ENCODE results near the gene JAG1.
"Not testable (repeated sequence)": the region's sequence is repeated elsewhere in the genome, so short reads cannot be mapped to it uniquely, and the experiment has no call there.

The JAG1 gene

DNA sequence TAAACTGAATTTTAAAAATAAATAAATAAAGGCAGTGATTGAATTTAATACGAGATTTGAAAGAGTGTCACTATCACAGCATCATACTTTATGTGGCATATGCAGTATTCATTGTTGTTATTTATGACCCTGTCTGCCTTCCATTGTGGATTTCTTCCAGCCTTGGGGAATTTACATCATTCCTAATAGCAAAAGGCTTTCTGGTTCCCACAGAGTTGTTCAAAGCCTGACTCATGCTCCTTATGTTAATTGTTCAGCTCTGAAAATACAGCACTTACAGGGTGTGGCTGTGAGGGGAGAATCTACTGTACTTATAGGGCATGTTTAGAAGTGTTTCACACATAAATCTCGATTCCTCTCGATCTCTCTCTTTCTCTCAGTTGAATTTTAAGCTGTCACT lies 54.4 kb downstream of the JAG1 start:
- in situ Hi-C loops (cut with HindIII; ENCODE audit: low sequenced_read_pairs), result no loop called here

DNA sequence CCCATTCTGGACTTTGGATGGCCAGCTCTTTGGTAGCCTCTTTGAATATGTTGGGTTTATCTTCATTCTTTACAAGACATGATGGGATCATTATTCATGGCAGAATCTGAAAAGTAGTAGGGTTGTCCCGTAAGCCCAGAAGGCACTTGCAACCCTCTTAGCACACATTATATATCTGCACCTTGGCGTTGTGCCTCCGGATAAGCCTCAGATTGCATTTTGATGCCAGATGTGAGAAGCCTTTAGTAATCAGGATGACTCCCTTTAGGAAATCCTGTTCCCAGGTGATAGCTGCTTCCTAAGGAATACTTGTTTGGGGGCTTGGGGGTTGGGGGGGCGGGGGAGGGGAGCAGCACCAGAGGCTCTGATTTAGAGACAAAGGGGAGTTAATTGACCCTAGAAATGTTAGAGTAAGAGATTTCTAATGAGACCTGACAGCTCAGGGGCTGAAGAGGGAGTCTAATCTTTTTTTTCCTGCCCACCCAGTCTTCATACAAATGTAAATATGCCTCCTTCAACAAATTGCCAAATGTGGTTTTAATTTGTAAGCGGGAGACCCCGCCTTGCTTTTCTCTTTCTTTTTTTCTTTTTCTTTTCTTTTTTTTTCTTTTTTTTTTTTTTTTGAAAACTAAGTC lies 55.1 kb downstream of the JAG1 start:
- in situ Hi-C loops (cut with HindIII; ENCODE audit: low sequenced_read_pairs), result no loop called here

DNA sequence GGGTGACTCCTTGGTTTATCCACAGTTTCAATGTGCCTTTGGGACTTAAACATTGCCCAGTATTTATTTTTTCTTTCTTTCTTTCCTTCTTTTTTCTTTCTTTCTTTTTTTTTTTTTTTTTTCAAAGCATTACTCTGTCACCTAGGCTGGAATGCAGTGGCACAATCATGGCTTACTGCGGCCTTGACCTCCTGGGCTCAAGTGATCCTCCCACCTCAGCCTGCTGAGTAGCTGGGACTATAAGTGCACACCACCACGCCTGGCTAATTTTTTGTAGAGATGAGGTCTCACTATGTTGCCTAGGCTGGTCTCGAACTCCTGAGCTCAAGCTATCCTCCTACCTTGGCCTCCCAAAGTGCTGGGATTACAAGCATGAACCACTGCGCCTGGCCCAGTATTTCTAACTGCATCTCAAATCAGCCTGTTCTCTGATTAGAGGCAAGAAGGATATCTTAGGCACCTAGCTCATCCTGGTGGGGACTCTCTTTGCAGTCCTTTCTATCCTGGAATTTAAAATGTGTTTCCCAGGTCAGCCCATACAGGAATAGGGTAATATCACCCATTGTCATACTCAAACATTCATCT lies 56.2 kb downstream of the JAG1 start:
- in situ Hi-C loops (cut with HindIII; ENCODE audit: low sequenced_read_pairs), result not testable (repeated sequence)

DNA sequence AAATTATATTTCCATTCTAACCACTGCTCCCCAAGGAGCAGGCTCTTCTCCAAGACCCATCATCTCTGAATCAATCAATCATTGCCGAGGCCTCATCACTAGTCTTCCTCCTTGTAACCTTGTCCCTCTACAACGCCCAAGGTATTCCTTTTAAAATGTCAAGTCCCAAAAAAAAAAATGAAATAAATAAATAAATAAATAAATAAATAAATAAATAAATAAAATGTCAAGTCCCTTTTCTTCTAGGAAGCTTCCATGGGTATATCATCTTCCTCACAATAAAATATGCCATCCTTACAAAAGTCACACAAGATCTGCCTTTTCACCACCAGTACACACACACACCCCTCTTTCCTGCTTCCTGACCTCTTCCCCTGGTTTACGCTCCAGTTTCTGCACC lies 57.6 kb downstream of the JAG1 start:
- in situ Hi-C loops (cut with HindIII; ENCODE audit: low sequenced_read_pairs), result no loop called here

DNA sequence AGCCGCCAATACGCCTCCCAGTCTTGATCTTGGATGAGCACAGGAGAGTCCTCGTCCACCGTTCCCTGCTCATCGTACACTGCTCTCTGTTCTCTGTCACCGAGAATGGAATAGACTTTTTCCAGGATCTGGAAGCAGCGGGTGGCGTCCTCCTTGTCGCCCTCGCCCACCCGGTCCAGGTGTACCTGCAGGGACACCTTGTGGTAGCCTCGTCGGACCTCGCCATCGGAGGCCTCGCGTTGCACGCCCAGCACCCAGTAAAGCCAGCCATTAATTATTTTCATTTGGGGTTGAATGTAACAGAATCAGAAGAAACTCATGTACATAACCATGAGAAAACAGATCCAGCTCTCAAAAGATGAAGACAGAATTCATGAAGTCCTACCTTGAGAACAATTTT lies 59.9 kb downstream of the JAG1 start:
- in situ Hi-C loops (cut with HindIII; ENCODE audit: low sequenced_read_pairs), result no loop called here

DNA sequence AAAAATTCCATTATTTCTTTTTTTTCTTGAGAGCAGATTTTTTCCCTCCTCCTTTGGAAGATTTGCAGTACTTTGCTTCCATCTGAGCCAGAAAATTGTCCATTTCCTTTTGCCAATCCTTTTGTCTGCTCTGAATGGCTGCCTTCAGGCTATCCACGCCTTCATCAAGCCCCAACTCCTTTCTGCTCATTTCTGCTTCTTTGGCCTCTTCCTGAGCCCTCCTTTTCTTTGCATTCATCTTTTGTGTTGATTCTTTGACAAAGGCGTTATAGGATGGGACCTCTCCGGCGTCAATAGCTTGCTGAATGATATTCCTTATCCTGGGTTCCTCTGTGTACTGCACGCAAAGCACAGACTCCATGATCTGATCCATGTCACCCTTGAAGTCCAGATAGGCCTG lies 60.4 kb downstream of the JAG1 start:
- in situ Hi-C loops (cut with HindIII; ENCODE audit: low sequenced_read_pairs), result not testable (repeated sequence)

DNA sequence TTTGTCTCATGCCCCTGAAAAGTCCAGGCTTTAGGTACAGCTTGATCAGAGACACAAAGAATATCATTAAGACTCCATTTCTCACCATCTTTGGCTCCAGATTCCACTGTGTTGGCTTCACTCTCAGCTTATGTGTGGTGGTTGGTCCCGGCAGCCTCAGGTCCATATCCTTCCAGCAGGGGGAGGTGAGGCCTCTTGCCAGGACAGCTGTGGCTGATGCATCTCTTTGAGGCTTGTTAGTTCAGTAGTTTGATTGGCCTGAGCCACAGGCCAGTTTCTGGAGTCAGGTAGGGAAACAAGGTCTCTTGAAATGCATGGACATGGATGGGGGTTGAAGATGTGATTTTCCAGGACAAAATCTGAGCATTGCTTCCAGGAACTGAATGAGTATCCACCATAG lies 62.4 kb downstream of the JAG1 start:
- in situ Hi-C loops (cut with HindIII; ENCODE audit: low sequenced_read_pairs), result no loop called here

DNA sequence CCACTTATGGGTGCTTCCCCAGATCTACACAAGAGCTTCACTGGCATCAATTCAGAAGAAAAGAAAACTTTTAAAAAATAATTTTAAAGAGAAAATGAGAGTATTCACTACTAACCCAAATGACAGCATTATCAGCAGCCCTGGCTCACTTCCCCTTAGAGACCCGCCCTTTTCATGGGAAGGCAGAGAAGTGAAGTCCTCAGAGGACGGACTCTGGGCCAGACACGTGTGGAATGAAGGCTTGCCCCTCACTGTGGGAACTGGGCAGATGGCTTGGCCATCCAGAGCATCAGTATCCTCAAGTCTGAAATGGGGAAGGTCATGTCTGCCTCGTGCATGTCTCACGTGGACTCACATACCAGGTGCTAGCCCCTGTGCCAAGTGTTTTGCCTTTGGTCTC lies 63.5 kb downstream of the JAG1 start:
- in situ Hi-C loops (cut with HindIII; ENCODE audit: low sequenced_read_pairs), result no loop called here

DNA sequence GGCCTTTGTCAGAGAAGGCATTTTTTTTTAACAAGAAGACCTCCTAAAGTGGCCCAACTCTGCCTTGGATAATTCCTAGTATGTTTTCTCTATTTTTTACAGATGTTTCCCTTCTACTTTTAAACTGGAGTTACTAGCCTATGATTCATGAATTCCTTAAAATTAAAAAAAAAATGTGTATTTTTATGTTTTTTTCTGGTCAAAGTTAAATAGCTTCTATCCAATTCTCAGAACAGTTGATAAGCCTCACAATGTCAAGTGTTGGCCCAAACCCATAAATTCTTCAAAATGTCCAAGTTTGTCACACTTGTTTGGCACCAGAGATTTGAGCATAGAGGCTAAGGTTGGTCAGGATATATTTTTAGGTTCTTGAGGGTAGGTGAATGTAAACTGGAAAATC lies 64.0 kb downstream of the JAG1 start:
- in situ Hi-C loops (cut with HindIII; ENCODE audit: low sequenced_read_pairs), result no loop called here

DNA sequence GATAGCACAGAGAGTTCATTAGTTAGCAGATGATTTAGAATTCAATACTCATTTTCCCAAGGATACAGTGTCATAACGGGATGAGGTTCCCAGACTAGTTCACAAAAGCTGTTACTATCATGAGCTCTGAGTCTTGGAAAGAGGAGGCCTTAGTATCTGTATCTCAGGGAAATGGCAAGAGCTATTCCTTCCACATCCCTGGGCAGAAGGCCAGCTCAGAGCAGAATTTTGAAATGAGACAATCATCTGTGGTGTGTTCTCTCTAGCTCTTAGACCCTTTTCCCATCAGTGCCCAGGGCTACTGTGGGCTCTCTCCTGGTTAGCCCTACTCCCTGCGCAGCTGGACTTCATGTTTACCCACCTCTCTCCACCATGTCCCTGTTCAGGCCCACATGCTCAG lies 64.5 kb downstream of the JAG1 start:
- in situ Hi-C loops (cut with HindIII; ENCODE audit: low sequenced_read_pairs), result no loop called here

DNA sequence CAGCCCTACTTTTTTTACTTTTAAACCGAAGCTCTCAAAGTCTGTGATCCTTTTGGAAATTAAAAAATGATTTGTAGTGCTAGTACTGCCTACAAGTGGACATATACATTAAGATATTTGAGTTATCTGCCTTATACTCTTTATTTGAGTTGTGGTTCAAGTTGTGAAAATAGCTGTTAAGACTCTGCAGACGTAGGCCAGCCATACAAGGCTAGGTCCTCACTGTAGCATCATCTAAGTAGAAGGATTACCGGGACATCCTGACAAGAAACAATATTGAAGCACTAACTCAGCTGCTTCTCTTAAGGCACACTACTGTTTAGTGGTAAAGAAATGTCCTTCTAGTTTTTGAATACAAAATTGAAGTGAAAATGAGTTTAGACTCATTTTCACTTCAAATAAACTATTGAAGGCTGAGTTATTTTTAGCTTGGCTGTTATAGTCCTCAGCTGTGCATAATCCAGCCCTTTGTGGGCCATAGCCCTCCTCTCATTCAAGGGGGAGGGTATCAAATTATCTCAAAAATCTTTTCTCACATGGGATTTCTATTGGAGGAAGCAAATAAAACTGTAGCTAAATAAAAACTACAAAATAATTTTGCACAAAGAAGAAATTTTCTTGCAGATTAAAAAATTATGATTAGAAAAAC lies 68.1 kb downstream of the JAG1 start:
- in situ Hi-C loops (cut with HindIII; ENCODE audit: low sequenced_read_pairs), result no loop called here

DNA sequence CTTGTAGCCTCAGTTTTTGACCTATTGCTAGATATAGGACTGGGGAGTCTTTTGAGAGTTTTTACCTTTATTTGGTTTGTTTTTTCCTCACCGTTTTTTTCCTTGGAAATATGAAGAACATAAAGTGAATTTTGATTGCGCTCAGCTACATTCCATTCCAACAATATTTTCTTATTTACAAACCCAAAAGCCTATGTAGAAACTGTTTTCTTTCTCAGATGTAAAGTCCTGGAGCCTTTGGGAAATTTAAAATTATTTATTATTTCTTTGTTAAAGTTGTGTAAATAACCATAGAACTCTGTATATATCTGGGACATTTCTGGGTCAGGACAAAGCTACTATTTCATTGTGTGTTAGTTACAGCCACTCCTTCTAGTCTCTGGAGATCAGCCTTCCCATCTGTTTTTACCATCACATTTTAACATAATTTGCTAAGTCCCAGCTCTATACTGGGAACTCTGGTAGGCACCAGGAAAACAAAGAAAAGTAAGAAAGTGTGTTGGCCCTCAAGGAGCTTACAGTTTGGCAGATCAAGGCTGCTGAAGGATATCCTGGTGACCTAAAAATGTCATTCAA lies 68.8 kb downstream of the JAG1 start:
- in situ Hi-C loops (cut with HindIII; ENCODE audit: low sequenced_read_pairs), result no loop called here

DNA sequence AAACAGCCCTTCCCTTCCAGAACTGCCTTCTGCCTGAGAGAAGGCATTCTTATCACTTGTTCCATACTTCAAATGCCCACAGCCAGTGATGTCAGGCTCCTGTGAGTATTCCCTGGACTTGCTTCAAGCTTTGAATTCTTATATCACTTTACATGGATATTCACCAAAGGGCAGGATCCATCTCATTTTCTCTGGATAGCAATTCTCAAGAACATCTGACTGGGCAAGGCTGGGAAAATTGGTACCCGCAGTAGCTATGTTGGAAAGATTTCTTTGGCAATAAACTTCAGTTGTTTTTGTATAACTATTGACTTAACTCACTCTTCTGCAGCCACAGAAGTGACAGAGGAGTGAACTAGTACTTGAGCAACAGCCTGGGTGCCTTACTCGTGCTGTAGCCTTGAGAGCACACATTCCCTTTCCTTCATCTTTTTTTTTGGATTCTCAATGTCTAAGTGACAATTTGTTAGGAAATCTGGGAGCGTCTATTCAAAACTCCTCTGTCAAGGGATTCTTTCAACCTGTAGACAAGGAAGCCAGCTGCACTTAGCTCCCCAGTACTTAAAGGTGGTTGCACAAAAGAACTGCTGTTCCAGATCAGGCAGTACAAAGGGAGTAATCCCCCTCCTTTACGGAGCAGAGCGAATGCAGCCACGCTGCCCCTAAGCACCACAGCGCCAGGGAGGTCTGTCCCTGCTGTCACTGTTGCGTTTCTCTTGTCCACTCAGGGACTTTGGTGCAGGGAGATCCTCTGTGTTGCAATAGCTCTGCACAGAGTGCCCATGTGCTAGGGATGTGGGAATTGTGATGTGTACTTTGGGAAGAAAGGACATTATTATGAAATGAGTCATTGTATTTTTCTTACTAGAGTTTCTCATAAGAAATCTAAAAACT lies 69.6 kb downstream of the JAG1 start:
- in situ Hi-C loops (cut with HindIII; ENCODE audit: low sequenced_read_pairs), result no loop called here

DNA sequence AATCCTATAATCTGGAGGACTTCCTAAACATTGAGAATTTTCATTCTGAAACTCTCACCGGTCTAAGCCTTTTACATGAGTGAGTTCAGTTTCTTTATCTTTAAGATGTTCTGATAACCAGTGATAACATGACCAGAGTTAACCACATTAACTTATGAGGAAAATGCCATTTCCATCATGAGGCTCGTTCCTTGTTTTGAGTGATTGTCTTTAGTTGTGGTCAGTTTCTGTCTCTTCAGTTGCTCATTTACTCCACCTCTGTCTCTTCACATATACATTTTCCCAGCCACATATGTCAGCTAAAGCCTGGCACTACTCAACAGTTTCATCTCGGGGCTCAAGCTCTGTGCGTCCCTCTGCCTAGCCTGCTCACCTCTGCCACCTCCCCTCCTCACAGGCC lies 70.4 kb downstream of the JAG1 start:
- in situ Hi-C loops (cut with HindIII; ENCODE audit: low sequenced_read_pairs), result no loop called here

DNA sequence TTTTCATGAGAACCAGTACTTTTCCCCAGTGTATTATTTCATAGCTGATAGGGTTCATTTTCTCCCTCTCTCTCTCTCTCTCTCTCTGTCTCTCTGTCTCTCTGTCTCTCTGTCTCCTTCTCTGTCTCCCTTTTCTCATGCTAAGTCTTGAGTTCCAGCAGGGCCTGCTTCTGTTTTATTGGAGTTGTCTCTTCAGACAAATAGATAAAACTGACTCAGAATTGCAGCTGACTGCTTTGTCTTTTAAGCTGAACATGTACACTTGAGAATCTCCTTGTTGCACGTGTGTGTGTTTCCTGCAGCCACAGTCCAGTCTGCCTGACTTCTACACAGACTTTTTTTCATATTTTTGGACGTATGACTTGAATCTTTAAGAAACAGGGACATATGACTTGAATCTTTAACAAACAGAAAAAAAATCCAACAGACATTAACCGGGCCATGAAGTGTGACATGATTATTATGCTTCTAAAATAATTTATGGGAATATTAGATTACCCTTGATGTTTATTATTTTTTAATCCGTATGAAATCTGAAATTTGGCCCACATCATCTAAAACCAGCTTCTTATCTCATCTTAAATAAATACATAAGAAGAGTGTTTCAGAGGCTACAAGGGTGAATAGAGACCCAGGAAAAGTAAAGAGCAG lies 71.5 kb downstream of the JAG1 start:
- in situ Hi-C loops (cut with HindIII; ENCODE audit: low sequenced_read_pairs), result no loop called here

DNA sequence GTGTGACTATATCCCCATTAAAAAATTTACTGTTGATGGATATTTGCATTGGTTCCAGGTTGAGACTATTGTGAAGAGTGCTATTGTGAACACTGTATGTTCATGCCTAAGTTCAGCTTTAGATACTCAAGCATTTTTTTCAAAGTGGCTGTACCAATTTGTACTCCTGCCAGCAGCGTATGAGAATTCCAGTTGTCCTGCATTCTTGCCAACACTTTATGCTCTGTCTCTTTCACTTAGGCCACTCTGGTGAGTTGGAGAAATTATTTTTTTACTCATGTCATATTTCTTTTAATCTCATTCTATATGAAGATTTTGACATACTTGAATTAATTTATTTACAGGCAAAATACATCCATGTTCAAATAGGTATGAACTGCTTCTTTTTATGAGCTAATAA lies 76.2 kb downstream of the JAG1 start:
- in situ Hi-C loops (cut with HindIII; ENCODE audit: low sequenced_read_pairs), result no loop called here

DNA sequence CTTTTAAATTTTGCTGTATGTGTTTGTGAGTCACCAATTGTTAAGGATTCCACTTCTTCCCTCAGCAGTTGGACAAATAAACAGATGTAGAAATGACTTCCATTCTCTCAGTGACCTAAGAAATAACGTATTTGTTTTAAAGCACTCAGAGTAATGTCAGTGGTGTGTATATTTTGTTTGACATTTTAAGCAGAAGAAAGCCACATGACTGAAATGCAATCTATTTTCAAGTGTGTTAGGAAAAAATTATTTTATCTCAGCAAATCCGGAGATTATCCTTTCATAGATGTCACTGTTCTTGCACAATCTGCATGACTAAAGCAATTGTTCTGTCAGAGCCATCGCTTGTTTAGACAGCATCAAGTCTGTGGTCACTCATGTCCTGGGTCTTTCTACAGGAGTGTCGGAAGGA lies 77.1 kb downstream of the JAG1 start:
- in situ Hi-C loops (cut with HindIII; ENCODE audit: low sequenced_read_pairs), result no loop called here

DNA sequence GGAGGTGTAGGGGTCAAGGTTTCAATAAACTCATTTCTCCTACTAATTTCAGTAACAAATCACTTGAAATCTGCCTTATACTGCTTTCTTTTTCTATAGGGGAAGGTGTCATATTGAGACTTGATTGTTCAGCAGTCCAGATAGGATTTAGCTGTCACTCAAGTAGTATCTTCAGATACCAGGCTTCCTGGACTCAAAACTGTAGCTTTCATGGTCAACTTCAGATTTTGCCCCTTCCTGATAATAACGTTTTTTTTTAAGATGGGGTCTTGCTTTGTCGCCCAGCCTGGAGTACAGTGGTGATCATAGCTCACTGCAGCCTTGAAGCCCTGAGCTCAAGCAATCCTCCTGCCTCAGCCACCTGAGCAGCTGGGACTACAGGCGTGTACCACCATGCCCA lies 77.8 kb downstream of the JAG1 start:
- in situ Hi-C loops (cut with HindIII; ENCODE audit: low sequenced_read_pairs), result no loop called here

DNA sequence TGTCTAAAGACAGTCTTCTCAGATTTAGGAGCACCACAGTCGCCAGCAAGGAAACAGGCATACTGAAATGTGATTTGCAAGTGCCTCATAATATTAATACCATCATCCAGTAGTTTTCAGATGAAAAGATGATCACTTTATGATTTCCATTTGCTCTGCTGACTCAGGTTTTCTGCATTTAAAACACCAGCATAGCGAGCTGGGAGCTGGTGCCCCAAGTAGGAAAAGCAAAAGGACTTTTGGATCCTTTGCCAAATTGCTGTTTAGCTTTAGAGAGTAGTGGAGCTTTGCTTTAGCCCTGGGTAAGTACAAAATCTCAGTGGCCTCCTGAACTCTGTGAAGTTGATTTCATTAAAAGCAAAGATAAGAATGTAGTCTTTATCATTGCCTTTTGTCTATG lies 78.5 kb downstream of the JAG1 start:
- in situ Hi-C loops (cut with HindIII; ENCODE audit: low sequenced_read_pairs), result no loop called here

DNA sequence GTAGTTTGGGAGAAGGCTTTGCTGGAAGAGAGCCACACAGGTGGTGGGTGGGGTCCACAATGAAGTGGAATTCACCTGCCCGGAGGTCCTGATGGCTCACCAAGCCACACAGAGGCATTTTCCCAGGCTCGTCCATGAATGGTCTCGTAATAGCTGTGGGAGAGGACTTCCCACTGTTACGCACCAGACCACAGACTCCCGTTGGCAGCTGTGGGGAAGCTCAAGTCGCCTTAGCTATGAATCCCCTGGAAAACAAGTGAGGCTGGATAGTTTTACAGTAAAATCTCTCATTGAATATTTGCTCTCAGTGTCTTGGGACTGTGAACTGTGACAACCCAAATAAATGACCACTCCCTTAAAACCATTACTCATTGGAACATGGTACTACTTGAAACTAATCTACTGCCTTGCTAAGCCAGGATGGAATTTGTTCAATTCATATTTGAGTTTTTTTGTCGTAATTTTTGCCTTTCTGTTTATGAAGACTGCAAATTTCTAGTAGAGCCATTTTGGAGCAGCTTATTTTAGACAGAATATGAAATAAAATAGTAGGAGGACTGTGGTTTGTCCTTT lies 79.4 kb downstream of the JAG1 start:
- in situ Hi-C loops (cut with HindIII; ENCODE audit: low sequenced_read_pairs), result loop anchor here (5.0 kb wide), 1 partner anchor 63 kb away; no protein-coding TSS in a partner anchor

Measured in endothelial cell of hepatic sinusoid (primary cell).